Heart right ventricle (tissue), 16 donors: ENCODE measurements around the gene PSMC5. TPM values are rescaled to one million over a fixed set of nuclear protein-coding genes. Genes with fewer than 3 reads are reported as not detected.

Source experiments
- ATAC-seq, 8 donors: fragments of 200-7000 bp; cut with Tn5 transposase; one replicate each; pipeline ENCODE4 v1.9.1; 2020; ENCODE audit warnings: mild to moderate bottlenecking in 8 of 8, moderate library complexity in 8 of 8, moderate number of reproducible peaks in 1 of 8
- DNase-seq, 2 donors: peaks; one replicate each; pipeline ENCODE4 v3.0.0-alpha.2; 2020
- H3K27ac ChIP-seq, 10 donors: fragments of 200-600 bp; sonication (generic) in 2 of 10; one replicate each; pipeline versions ENCODE4 v1.5.0 to v1.8.0; 2020 to 2022; ENCODE audit warnings: mild to moderate bottlenecking in 3 of 10
- H3K27me3 ChIP-seq, 7 donors: fragments of 200-600 bp; one replicate each; pipeline ENCODE4 v1.8.0; 2021 to 2022; ENCODE audit warnings: mild to moderate bottlenecking in 2 of 7
- H3K36me3 ChIP-seq, 9 donors: fragments of 200-600 bp; sonication (generic) in 1 of 9; one replicate each; pipeline versions ENCODE4 v1.5.0 to v1.8.0; 2020 to 2022; ENCODE audit warnings: mild to moderate bottlenecking in 2 of 9
- H3K4me1 ChIP-seq, 9 donors: fragments of 200-600 bp; sonication (generic) in 1 of 9; one replicate each; pipeline versions ENCODE4 v1.5.0 to v1.8.0; 2020 to 2022; ENCODE audit warnings: mild to moderate bottlenecking in 4 of 9
- H3K4me3 ChIP-seq, 10 donors: fragments of 200-600 bp; sonication (generic) in 2 of 10; one replicate each; pipeline versions ENCODE4 v1.5.0 to v1.8.0; 2020 to 2022; ENCODE audit warnings: mild to moderate bottlenecking in 7 of 10, moderate library complexity in 2 of 10
- H3K9me3 ChIP-seq, 11 donors: fragments of 200-600 bp in 10 of 11; sonication (generic) in 2 of 11; one replicate each; pipeline versions ENCODE4 v1.5.0 to v1.8.0; 2013 to 2022; ENCODE audit warnings: mild to moderate bottlenecking in 2 of 11, control low read depth in 1 of 11, moderate library complexity in 1 of 11
- WGBS, 2 donors: extraction: QIAGEN DNeasy Blood & Tissue Kit; methylation state at CpG; one replicate each; pipeline ENCODE4 v1.1.7; 2013; ENCODE audit warnings: inconsistent platforms in 1 of 2; 5-methylcytosine and 5-hydroxymethylcytosine counted together
- intact Hi-C, 10 donors: fragments of 100-400 bp; cut with DNase I; formaldehyde crosslinking; loops; one replicate each; pipeline versions ENCODE4 v1.11.1 to v1.14.2; 2022
- polyA plus RNA-seq, 2 donors: library from polyadenylated mRNA; stranded (reverse); fragments of 200-250 nt; gene quantifications; one replicate each; pipeline ENCODE4 v1.2.3, GENCODE V29; 2013
- total RNA-seq, 10 donors: library from RNA; stranded (reverse); fragmentation: NEBNext Ultra II Directional in 3 of 10; extraction: Animal tissue kit (Norgen Biotek cat#: 25700) in 3 of 10; gene quantifications; one replicate each; pipeline versions ENCODE4 v1.2.1 to v1.2.4, GENCODE V29; 2021 to 2023
- TF ChIP-seq, protein P1 (sequence below), 9 donors: fragments of 200-600 bp; sonication (generic) in 2 of 9; IDR thresholded peaks; one replicate each; pipeline versions ENCODE4 v1.5.0 to v1.8.0; 2021 to 2022; ENCODE audit warnings: antibody characterized with exemption in 9 of 9, mild to moderate bottlenecking in 5 of 9, moderate library complexity in 1 of 9
- donor health status: Arrhythmogenic right ventricular cardiomyopathy.
- donor health status: ischemic (EF 13 %, LVEDD 7.1; RV severe dilation, severe dysfunction).
- donor health status: healthy with polysubstance abuse.
- donor health status: DM: no; HTN: yes; CAD: no.
- donor health status: DM: no; HTN: no; CAD: no.
- donor health status: ischemic (EF 25% LVEDD 6.9; RV normal size, moderate dysfunction).
- donor health status: ischemic (EF 25% LVEDD 5.7; RV mildly dilated, moderate dysfunction).
- donor health status: healthy.
- donor health status: DM: yes; HTN: yes; CAD: no.
- donor health status: Ischemic cardiomyopathy.
- donor health status: ischemic (EF 35%, LVEDD 5.7; RV mildly dilated, moderate dysfunction).
- donor health status: nonischemic (EF 11% LVEDD 7.7; RV severe dilation, severe dysfunction).
- donor health status: DM: yes; HTN: yes; CAD: no.
- donor health status: PGD.
- donor health status: ischemic (EF 29% LVEDD 5.4; RV normal size, mild dysfunction).
- donor health status: nonischemic (EF 23%, LVEDD 6.1; RV moderate dilation, normal function).

PSMC5 gene
- total and polyA plus RNA-seq, 12 donors: 92.9 to 228 (median 122) TPM

DNA sequence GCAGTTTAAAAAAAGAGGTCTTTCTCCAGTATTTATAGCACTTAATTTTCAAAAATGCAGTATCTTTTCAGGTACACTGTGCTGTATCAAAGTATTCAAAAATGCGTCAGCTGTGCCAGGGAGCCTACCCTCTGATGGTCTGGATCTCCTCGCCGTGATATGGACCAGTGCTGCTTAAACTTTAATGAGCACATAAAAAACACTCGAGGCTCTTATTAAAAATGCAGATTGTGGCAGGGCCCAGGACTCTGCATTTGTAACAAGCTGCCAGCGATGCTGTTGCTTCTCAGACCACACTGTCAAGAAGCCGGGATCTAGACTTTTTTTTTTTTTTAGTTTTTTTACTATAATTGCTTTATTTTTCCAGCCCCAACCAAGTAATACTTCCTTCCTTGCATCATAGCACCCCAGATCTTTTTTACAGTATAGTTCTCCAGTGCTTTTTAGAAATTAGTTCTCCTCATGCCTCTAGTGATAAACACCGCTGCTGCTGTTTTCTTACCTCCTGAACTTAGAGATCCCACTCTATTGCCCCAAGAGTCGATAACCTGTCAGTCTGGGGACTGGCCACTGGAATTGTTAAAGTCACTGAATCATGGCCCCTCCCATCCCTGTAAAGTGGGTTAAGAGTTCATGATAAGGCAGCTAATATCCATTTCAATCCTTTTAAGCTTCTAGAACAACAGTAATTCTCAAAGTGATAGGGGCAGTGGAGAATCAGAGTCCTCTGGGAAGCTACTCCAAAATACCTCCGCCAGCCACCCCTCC lies 16.9 kb downstream of the PSMC5 start:
- WGBS, 2 donors: 66 to 68% methylated on average over 9 of the region's 9 CpGs
- no peaks in the 10 kb centered on the region for H3K36me3 ChIP-seq
- peaks cover 0 to 5% (median 0%) of the 10 kb centered on the region in 11 donors for H3K9me3 ChIP-seq
- TF ChIP-seq, protein P1, sequence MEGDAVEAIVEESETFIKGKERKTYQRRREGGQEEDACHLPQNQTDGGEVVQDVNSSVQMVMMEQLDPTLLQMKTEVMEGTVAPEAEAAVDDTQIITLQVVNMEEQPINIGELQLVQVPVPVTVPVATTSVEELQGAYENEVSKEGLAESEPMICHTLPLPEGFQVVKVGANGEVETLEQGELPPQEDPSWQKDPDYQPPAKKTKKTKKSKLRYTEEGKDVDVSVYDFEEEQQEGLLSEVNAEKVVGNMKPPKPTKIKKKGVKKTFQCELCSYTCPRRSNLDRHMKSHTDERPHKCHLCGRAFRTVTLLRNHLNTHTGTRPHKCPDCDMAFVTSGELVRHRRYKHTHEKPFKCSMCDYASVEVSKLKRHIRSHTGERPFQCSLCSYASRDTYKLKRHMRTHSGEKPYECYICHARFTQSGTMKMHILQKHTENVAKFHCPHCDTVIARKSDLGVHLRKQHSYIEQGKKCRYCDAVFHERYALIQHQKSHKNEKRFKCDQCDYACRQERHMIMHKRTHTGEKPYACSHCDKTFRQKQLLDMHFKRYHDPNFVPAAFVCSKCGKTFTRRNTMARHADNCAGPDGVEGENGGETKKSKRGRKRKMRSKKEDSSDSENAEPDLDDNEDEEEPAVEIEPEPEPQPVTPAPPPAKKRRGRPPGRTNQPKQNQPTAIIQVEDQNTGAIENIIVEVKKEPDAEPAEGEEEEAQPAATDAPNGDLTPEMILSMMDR (IDR thresholded peaks at IDR 0.05): no peak
- no peak for DNase-seq
- H3K4me3 ChIP-seq: peak overlapping the region in 8 of 10 donors; percentile 50 to 95 (median 90)
- intact Hi-C loops: loop anchor here in 1 of 10 donors (5.0 kb wide), 1 partner anchor 72 kb away; the partner anchor contains the start of genes CCDC47 and DDX42
- ATAC-seq: no peak
- peaks cover 18 to 49% (median 34%) of the 10 kb centered on the region in 9 donors for H3K4me1 ChIP-seq
- no peaks in the 10 kb centered on the region for H3K27me3 ChIP-seq
- H3K27ac ChIP-seq: peak overlapping the region in 9 of 10 donors; percentile 90 to 98 (median 94)

DNA sequence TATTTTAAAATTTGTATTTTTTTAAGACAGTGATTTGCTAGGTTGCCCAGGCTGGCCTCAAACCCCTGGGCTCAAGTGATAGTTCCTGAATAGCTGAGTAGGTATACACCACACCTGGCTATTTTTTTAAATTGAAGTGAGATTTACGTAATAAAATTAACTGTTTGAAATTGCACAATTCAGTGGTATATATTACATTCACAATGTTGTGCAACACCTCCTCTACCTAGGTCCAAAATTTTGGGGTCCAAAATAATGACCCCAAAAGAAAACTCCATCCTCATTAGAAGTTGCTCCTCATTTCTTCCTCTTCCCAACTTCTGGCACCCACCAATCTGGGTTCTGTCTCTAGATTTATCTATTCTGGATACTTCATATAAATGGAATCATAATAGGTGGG lies 18.3 kb downstream of the PSMC5 start:
- peaks cover 10 to 38% (median 20%) of the 10 kb centered on the region in 9 donors for H3K4me1 ChIP-seq
- TF ChIP-seq, protein P1 (IDR thresholded peaks at IDR 0.05): no peak
- intact Hi-C loops: no loop called here
- no peak for ATAC-seq
- no peak overlapping the region for H3K27ac ChIP-seq
- no peak for DNase-seq
- H3K36me3 ChIP-seq: no peaks in the 10 kb centered on the region
- H3K9me3 ChIP-seq: peaks cover 0 to 5% (median 0%) of the 10 kb centered on the region in 11 donors
- WGBS, 2 donors: 40 to 96% methylated on average over 1 of the region's 1 CpG
- H3K27me3 ChIP-seq: no peaks in the 10 kb centered on the region
- H3K4me3 ChIP-seq: no peak overlapping the region

DNA sequence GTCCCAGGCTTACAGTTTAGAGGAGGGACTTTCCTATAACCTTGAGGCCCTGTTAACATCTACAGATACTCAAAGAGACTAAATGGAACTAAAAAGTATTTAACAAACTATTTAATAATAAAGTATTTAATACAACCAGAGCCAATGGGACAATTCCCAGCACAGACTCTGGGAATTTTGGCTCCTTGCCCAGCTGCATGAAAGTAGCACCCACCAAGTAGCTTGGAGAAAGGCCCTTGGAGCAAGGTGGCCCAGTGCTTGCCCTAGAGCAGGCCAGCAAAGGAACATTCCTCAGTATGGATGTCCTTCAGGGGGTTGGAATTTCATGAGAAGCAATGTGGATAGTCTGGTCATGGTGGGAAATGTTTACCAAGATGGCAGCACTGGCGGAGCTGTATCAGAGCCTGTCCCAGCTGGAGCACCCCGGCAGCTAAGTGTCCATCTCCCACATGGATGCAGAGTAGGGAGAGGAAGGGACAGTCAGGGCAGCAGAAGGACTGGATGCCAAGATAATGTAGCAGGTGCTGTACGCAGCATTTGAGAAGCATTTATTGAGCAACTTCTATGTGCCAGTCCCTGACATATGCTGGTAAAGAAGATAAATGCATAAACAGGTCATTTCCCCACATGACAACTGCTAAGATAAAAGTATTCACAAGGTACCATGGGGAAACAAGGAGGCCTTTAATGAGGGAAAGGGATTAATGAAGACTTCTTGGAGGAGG lies 20.5 kb downstream of the PSMC5 start:
- ATAC-seq (no peak), DNase-seq (no peak)
- intact Hi-C loops: no loop called here
- Histone ChIP-seq H3K27me3 (no peaks in the 10 kb centered on the region), H3K4me3 (no peak overlapping the region), H3K27ac (no peak overlapping the region), H3K4me1 (peaks cover 0 to 24% (median 9%) of the 10 kb centered on the region in 9 donors), H3K36me3 (no peaks in the 10 kb centered on the region), H3K9me3 (peaks cover 0 to 5% (median 0%) of the 10 kb centered on the region in 11 donors)
- WGBS, 2 donors: 84 to 96% methylated on average over 3 of the region's 3 CpGs
- TF ChIP-seq, protein P1 (IDR thresholded peaks at IDR 0.05): no peak

DNA sequence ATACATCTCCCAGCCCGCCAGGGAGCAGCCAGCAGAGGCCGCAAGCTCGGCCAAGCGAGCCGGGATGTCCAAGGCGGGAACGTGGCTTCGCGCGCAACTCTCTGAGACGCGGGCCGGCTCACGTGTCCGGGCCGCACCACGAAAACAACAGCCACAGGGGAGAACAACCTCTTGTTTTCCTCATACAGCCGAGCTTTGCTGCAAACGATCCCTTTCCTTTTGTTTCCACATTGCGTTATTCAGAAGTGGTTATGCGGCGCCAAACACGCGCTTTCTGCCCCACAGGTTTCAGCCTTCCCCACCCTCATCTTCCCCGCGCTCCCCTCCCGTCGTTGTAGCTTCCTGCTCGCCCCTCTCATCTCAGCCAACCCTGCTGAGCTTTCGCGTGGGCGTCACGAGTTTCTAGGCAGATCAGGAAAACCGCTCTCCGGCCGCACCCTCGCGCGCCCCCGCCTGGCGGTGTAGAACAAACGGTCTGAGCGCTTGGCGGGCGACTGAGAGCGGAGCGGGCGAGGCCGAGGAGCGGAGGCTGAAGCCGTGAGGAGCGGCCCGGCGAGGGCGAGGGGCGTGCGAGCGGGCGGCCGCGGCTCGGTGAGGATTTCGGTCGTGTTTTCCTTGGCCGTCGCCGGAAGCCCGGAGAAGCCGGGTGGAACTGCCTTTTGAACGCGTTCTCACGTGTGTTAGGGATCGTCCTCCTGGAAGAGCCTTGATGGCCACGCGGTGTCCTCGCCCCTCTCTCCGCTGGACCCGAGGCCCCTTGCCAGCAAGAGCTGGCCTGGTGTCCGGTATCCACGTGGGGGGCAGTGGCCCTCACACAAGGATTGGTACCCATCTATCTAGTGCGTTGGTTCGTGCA lies 21.8 kb downstream of the PSMC5 start:
- H3K4me1 ChIP-seq: peaks cover 0 to 17% (median 2%) of the 10 kb centered on the region in 9 donors
- DNase-seq (peak; percentile 93), ATAC-seq (peak; percentile 90 to 97 (median 96))
- TF ChIP-seq, protein P1 (IDR thresholded peaks at IDR 0.05): peak; percentile 65 to 84 (median 77)
- H3K9me3 ChIP-seq: peaks cover 0 to 5% (median 0%) of the 10 kb centered on the region in 11 donors
- 12 to 17% methylated on average over 82 of the region's 82 CpGs for WGBS, 2 donors
- no peaks in the 10 kb centered on the region for H3K27me3 ChIP-seq
- no peaks in the 10 kb centered on the region for H3K36me3 ChIP-seq
- H3K27ac ChIP-seq: peak overlapping the region in 7 of 10 donors; percentile 11 to 79 (median 58)
- intact Hi-C loops: no loop called here
- peak overlapping the region in 8 of 10 donors; percentile 28 to 45 (median 38) for H3K4me3 ChIP-seq
